ENCODE results near the gene CCL24.
"Not testable (repeated sequence)": the region's sequence is repeated elsewhere in the genome, so short reads cannot be mapped to it uniquely, and the experiment has no call there.

- TF ChIP-seq CTCF (conservative IDR thresholded peaks at IDR 0.05; ENCODE audit: low read depth, low read length); EZH2 (IDR thresholded peaks at IDR 0.05; ENCODE audit: borderline replicate concordance, low read depth, low read length, poor library complexity, severe bottlenecking): not testable (repeated sequence)
Observed at GRCh38 chr7:75783058-75783457, 30.5 kb downstream of the CCL24 start.

All from A673 (cell line).